GM21515 (cell line): ENCODE data around the gene MAPK10.
"Not testable (repeated sequence)": the region's sequence is repeated elsewhere in the genome, so short reads cannot be mapped to it uniquely, and the experiment has no call there.

ENCODE experiments used
- ATAC-seq: cut with Tn5 transposase; IDR thresholded peaks from one replicate; pipeline ENCODE4 v1.9.1; 2021; ENCODE audit not compliant: unreplicated experiment

MAPK10 gene

DNA sequence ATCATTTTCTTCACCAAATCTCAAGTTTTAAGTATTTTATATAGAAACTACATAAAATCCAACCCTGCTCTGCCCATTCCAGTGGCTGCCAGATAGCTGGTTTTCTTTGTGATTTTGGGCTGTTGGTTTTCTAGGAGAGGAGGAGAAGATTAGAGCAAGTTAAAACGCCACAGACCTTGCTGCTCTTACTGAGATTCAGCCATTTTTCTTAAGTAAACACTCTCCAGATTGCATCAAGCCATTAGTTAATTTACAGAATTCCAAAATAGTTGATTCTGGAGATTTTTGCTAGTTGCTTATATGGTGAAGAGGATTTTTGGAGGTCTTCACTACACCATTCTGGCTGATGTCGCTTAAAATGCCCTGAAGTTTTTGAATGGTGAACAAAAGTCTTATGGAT, 366.2 kb downstream of the MAPK10 start:
- ATAC-seq, result no peak

DNA sequence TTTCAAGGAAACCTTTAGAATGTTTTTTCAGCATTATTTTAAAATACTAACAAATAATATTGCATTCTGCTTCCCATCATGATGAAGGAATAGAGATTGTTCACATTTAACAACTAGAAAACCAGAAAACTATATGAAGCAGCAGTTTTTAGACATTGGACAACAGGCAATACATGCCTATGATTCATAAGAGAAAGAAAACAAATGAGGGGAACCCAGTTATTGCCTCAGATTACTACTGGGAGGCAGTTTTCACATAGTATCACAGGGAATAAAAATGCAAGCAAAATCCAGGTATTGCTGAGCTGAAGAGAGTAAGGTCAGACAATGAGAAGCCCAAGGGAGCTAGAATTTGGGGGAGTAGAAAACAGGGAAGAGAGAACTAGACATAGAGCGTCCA, 373.6 kb downstream of the MAPK10 start:
- no peak for ATAC-seq

DNA sequence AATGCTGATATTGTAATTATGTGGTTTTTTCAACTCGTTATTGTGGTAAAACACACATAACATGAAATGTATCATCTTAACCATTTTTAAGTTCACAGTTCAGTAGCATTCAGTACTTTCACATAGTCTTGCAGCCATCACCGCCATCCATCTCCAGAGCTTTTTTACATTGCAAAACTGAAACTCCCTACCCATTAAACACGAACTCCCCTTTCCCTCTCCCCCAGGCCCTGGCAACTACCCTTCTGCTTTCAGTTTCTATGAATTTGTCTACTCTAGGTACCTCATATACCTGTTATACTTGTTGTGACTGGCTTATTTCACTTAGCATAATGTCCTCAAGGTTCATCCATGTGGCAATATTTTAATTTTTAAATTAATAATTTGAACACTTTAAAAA, 380.6 kb downstream of the MAPK10 start:
- ATAC-seq, result peak; percentile 86

DNA sequence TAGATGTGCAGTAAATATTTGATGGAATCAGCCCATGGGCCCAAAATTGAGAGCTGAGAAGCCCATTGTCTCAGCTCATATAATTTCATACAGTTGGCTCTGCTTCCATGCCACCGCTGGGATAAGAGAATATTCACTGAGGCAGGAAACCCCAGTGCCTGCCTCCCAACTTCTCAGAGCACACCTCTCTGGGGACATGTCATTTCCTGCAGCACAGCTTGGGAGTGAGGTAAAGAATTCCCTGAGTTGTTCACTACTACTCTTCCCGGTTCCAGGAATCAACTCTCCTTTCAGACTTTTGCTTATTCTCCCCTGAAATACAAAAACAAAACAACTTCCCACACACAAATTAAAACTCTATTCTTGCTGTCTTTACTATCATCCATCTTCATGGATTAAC, 389.3 kb downstream of the MAPK10 start:
- ATAC-seq, result no peak

DNA sequence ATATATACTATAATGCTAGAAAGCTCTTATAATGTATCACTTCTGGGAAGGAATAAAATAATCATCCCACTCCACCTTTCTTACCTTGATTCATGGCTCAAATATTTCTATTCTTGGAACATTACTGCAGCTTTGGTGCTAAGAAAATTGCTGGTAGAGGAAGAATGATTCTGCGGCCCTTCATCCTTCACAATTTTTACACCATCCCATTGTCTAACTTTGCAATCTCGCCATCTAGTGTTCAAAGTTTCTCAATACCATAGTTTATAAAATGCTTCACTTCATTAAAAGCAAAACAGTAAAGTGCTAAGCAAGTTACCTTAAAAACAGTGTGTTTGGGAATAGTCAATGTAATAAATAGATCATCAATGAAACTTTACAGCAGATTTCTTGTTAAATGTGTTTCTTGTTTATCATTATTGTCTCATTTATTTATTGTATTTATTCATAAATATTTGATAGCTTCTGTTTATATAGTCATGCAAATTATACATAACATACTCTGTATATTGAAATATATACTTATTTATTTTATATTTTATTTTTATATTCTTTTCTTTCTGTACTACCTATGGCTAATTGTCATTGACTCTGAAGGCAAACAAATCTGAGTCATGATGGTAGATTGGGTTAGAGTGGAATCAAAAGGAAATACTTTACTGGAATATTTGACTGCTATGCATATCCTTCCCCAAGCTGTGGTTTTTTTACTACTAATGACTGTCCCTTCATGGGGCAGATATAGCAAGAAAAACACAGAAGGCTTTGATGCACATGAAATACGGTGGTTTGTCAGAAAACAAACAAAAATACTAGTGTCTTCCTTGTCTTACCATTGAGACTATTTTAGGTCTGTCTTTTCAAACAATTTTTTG, 390.7 kb downstream of the MAPK10 start:
- ATAC-seq, result peak; percentile 58

DNA sequence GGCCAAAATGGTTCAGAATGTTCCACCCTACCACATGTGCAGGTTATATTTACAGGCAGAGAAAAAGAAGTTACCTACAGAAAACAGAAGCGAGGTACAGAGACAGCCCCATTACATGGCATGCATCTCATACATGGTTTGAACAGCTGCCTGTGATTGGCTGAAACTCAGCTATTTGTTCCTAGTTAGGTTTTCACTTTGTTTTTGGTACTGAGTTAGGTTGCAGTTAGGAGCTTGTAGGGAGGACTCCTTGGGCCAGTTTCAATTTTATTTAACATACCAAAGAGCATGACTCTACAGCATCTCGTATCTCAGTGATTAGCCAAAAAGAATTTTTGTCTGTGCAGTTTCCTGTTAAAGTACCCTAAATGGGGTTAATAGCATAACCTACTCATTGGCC, 392.0 kb downstream of the MAPK10 start:
- ATAC-seq, result no peak

DNA sequence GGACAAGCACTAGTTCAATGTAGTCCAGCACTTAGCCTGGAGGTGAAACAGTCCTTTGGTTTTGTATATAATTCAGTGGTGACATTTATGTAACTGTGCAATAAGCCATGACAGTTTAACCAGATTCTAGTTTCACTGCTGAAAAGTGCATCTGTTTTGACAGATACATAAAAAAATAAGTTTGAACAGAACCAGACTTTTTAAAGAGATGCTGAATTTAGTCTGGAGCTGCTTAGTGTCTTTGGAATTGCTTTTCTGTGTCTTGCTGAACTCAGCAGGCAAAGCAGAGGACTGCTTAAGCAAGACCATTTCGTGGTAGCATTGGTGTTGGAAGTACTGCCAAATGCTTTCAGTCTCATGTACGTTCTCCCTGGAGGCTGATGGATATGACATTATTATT, 393.5 kb downstream of the MAPK10 start:
- ATAC-seq, result no peak

DNA sequence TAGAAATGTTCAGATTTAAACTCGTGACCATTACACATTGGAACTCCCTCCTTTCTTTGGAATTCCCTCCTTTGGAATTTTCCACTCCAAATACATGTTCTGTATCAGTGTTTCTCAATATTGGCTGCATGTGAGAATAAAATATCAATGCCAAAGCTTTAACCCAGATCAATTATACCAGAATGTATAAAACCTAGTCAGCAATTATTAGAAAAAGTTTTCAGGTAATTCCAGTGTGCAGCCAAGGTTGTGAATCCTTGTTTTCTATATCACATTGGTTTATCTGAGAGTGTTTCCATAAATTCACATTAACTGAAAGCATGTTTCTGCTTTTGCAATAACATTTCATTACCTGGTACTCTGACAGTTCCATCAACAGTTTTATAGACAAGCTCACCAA, 394.3 kb downstream of the MAPK10 start:
- no peak for ATAC-seq

DNA sequence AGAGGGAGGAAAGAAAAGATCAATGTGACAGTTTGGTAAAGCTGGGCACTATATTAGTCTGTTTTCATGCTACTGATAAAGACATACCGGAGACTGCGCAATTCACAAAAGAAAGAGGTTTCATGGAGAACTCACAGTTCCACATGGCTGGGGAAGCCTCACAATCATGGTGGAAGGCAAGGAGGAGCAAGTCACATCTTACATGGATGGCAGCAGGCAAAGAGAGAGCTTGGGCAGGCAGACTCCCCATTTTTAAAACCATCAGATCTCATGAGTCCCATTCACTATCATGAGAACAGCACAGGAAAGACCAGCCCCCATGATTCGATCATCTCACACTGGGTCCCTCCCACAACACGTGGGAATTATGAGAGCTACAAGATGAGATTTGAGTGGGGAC, 394.8 kb downstream of the MAPK10 start:
- not testable (repeated sequence) for ATAC-seq

DNA sequence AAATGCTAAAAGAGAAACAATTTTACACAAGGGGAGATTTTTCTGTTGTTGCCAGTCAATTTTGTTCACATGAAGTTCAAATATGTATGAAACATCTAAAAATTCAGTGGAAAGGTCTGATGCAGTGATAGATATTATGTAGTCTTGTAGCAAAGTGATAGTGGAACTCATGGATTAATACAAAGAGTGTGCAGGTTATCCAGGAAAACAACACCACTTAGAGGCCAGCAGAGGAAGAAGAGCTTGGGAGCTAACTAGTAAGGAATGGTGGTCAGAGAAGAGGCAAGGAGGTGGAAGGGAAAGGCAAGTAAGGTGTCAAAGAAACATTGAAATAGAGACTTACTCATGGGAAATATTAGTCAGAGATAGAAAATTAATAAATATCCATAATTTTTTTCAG, 395.6 kb downstream of the MAPK10 start:
- no peak for ATAC-seq

DNA sequence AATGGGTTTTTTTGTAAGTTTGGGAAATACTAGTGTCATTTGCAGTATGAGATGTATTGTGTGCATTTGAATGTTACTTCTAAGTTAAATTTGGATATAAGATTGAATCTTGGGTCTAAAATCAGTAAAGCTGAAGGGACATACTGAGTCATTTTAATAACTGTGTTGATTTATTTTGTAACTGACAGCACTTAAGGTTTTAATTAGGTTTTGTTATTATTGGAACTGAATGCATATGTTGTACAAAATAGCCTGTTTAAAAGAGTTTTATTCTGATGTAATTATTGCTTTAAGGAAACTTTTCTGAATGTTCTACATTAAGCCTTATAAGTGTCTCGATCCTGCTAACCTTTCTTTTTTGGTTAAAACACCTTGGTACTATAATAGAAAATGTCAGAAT, 396.6 kb downstream of the MAPK10 start:
- ATAC-seq, result no peak

DNA sequence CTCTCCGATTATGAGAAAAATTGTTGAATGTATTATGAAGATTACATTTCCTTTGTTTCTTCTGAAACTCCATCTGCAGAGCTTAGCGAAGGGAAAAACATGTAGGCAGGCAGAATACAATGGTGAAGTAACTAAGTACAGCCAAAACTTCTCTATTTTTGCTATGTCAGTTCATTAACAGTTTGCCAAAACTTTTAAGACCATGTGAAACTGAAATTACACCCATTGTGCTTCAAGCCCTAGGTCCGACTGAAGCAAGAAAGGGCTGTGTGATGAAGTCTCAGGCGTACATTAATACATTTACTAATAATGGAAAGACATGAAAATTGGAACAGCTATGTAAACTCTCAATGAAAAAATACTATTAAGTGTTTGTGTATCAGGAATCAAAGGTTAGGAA, 398.0 kb downstream of the MAPK10 start:
- ATAC-seq, result no peak

DNA sequence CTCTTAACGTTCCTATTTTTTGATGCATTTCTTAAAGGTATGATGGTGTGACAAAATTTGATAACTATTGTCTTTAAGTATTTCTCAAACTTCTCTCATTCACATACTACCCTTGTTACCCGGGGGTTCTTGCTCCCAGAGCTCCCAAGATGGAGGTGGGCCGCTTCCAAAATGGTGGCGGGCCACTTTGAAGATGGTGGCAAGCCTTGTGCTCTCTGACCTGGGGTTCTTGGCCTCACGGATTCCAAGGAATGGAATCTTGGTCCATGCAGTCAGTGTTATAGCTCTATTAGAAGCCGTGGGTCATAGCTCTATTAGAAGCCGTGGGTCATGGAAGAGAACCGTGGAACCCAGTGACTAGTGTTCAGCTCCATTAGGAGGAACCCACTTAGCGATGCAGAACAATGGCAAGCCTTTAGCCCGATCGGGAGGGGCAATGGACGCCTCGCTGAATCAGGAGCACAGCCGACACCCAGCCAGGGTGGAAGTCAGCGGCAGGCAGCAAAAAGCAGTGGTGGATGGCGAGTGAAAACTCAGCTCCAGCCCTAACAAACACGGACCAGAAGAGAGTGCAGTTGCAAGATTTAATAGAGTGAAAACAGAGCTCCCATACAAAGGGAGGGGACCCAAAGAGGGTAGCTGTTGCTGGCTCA, 403.4 kb downstream of the MAPK10 start:
- ATAC-seq, result no peak

DNA sequence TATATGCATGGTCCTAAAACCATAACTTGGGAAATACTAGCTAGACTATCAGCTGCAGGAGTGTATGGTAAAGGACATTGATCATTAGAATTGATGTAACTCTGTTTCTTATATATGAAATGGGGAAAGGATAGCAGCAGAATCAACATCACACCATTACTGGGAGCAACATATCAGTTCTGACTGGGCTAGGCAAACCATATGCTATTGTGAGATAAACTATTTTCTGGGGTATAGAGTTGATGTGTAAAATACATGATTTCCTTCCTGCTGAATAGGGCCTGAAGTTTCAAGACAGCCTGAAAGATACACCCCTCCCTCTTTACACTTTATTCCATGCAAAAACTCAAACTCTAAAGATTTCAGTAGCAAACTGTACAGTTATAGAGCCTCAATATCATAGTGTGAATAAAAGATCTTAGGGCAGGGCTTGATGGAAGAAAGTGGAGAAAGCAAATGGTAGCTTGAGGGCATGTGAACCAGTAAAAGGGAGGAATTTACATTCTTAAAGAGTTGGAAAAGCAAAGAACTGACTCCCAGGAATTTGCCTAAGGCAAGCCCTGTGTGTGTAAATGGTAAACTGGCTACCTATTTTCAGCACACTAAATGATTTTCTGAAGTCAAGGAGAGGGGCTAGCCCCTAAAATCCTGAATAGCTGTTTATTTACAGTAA, 404.1 kb downstream of the MAPK10 start:
- ATAC-seq, result no peak

DNA sequence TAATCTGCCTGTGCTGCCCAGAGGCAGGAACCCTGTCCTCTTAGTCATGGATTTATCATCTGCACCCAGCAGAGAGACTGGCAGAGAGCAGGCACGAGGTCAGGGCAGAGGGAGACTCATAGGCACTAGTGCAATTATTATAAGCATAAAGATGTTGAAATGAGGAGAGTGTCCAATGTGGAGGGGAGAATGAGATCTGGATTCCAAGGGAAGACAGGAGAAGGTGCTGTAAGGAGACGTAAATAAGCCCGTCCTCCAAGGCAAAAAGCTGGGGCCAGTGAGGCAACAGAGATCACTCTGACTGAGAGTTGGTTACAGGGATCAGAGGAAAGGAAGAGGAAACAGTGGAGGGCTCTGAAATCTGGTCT, 406.2 kb downstream of the MAPK10 start:
- no peak for ATAC-seq

DNA sequence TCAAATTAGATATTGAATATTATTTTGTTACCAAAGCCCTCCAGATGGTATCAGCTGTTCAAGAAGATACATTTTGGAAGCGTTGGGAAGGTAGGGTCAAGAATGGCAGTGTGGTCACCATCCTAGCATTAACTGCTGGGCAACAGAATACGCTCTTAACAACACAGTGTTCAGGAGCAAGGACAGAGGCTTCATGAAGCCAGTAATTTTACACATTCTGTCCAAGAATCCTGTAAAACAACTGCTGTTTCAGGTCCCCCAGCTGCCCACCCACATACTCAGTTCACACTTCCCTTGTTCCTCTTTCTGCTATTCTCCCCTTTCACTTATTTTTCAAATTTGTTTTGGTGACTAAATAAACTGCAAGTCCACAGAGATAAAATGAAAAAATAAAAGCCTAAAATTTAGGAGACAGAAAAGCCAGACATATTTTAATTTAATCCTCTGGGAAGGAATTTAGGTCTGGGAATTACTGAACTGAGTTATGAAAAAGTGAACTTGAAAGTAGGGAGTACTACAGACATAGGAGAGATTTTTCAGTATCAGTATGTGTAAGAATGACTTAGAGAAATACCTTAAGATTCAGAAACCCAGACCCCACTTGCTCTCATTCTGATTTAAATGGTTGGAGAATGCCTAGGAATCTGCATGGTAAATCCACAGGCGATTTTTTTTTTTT, 406.7 kb downstream of the MAPK10 start:
- ATAC-seq, result no peak

DNA sequence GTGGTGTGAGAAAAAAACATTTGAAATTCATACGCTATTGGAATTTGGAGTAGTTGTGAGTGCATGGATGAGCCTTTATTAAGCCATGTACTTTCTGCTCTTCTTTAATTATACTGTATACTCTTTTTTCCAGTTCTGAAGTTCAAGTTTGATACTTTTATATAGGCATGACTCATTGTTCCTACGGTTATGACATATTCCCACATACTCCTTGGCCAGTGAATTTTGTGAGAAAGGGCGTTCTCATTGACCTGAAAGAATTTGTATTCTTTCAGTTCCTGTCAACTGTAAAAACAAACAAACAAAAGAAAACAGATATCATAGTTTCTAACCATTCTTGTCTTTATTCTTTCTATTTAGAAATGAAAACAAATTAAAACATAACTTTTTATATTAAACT, 407.3 kb downstream of the MAPK10 start:
- no peak for ATAC-seq

DNA sequence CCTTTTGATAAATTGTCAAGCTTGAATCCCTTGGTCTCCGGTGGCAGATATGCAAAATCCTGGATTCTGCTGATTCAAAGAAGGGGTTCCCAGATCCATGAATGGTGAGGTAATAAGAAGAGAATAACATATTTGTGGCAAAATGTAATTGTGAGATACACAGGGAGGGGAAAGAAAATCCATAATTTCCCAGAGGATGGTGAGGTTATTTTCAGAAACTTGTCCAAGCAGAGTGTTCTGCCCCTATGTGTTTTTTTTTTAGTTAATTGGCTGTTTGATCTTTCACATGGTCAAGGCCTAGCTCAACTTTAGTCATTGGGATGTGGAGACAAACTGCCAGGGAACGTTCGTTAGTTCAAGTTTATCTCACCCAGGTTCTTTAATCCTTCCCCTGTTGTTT, 408.8 kb downstream of the MAPK10 start:
- no peak for ATAC-seq

DNA sequence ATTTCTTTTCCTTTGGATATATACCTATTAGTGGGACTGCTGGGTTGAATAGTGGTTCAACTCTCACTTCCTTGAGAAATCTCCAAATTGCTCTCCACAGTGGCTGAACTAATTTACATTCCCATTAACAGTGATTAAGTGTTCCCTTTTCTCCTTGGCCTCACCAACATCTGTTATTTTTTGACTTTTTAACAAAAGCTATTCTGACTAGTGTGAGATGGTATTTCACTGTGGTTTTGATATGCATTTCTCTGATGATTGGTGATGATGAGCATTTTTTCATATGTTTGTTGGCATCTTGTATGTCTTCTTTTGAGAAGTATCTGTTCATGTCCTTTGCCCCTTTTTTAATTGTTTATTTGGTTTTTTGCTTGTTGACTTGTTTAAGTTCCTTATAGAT, 413.0 kb downstream of the MAPK10 start:
- ATAC-seq, result no peak

DNA sequence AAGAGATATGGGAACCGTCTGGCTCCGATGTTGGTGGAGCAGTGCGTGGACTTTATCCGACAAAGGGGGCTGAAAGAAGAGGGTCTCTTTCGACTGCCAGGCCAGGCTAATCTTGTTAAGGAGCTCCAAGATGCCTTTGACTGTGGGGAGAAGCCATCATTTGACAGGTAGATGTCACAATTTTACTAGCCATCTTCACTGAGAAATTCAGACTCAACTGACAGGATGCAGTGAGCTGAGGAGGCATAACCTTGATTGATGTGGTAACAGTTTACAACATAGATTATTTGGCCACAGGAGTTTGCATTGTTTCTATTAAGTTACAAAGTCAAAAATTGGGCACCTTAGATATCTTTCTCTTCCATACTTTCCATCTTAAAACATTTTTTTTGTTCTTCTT, 417.7 kb downstream of the MAPK10 start:
- ATAC-seq, result no peak

DNA sequence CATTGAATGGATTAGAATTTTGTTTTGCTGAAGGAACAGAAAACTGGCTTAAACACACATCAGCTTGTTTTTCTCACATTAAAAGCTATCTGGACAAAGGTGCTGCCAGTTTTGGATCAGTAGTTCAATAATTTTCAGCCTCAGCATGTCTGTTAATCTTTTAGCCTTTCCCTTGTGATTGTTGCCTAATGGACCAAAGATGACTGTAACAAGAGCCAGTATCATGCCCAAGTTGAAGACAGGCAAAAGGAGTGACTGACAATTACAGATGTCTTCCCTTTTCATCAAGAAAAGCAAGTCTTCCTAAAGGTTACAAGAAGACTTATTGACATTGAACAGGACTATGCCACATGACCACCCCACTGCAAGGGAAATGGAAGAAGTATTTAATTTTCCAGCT, 419.7 kb downstream of the MAPK10 start:
- no peak for ATAC-seq
